ENCODE results near the gene TTLL5. TPM values are rescaled to one million over a fixed set of nuclear protein-coding genes. Genes with fewer than 3 reads are reported as not detected.
"Not testable (repeated sequence)": the region's sequence is repeated elsewhere in the genome, so short reads cannot be mapped to it uniquely, and the experiment has no call there.

Gene TTLL5
- total and polyA plus RNA-seq, 8 donors: 10.1 to 48.4 (median 17.3) TPM

GRCh38 chr14:75845136-75845804 is 184.2 kb downstream of the TTLL5 start:
- no peaks in the 10 kb centered on the region for H3K9me3 ChIP-seq
- H3K36me3 ChIP-seq: no peaks in the 10 kb centered on the region
- TF ChIP-seq EP300 (IDR thresholded peaks at IDR 0.05): no peak
- no peak for TF ChIP-seq CTCF (IDR thresholded peaks at IDR 0.05)
- TF ChIP-seq POLR2A (IDR thresholded peaks at IDR 0.05): no peak
- TF ChIP-seq POLR2AphosphoS5 (IDR thresholded peaks at IDR 0.05): no peak
- no peak overlapping the region for H3K27ac ChIP-seq
- H3K4me3 ChIP-seq: no peak overlapping the region
- whole genome bisulfite sequencing, 5 donors: 88 to 98% (median 92%) methylated on average over 4 of the region's 4 CpGs
- intact Hi-C loops (cut with DNase I; ENCODE audit: low total_unique reads): no loop called here
- H3K27me3 ChIP-seq: no peaks in the 10 kb centered on the region
- DNase-seq: no peak
- H3K4me1 ChIP-seq: peaks cover 4 to 18% (median 7%) of the 10 kb centered on the region in 4 donors

GRCh38 chr14:75846694-75847093 is 185.6 kb downstream of the TTLL5 start:
- H3K4me3 ChIP-seq; H3K9me3 ChIP-seq; H3K27ac ChIP-seq; H3K36me3 ChIP-seq; DNase-seq; H3K27me3 ChIP-seq; intact Hi-C loops (cut with DNase I; ENCODE audit: low total_unique reads): not testable (repeated sequence)
- peaks cover 4 to 18% (median 7%) of the 10 kb centered on the region in 4 donors for H3K4me1 ChIP-seq
- WGBS, 5 donors: 71 to 94% (median 91%) methylated on average over 5 of the region's 5 CpGs

- 85 to 93% (median 89%) methylated on average over 2 of the region's 2 CpGs for WGBS, 5 donors
- H3K4me3 ChIP-seq: no peak overlapping the region
- DNase-seq: no peak
- peaks cover 4 to 15% (median 10%) of the 10 kb centered on the region in 4 donors for H3K4me1 ChIP-seq
- H3K36me3 ChIP-seq: no peaks in the 10 kb centered on the region
- H3K27ac ChIP-seq: no peak overlapping the region
- intact Hi-C loops (cut with DNase I; ENCODE audit: low total_unique reads): no loop called here
- H3K9me3 ChIP-seq: no peaks in the 10 kb centered on the region
- TF ChIP-seq POLR2AphosphoS5 (IDR thresholded peaks at IDR 0.05) (no peak), CTCF (IDR thresholded peaks at IDR 0.05) (no peak), EP300 (IDR thresholded peaks at IDR 0.05) (no peak), POLR2A (IDR thresholded peaks at IDR 0.05) (no peak)
- H3K27me3 ChIP-seq: no peaks in the 10 kb centered on the region
These were observed 186.5 kb downstream of the TTLL5 start for GRCh38 chr14:75847584-75847983.

GRCh38 chr14:75848167-75848913 is 187.3 kb downstream of the TTLL5 start:
- 63 to 83% (median 74%) methylated on average over 2 of the region's 2 CpGs for WGBS, 5 donors
- no peak for TF ChIP-seq CTCF (IDR thresholded peaks at IDR 0.05)
- no peak for TF ChIP-seq EP300 (IDR thresholded peaks at IDR 0.05)
- TF ChIP-seq POLR2A (IDR thresholded peaks at IDR 0.05): no peak
- TF ChIP-seq POLR2AphosphoS5 (IDR thresholded peaks at IDR 0.05): no peak
- no peak overlapping the region for H3K27ac ChIP-seq
- H3K4me1 ChIP-seq: peaks cover 0 to 15% (median 4%) of the 10 kb centered on the region in 4 donors
- H3K4me3 ChIP-seq: no peak overlapping the region
- no peaks in the 10 kb centered on the region for H3K9me3 ChIP-seq
- H3K36me3 ChIP-seq: no peaks in the 10 kb centered on the region
- DNase-seq: no peak
- no peaks in the 10 kb centered on the region for H3K27me3 ChIP-seq
- intact Hi-C loops (cut with DNase I; ENCODE audit: low total_unique reads): no loop called here
